ENCODE results near the gene LYG1.
"Not testable (repeated sequence)": the region's sequence is repeated elsewhere in the genome, so short reads cannot be mapped to it uniquely, and the experiment has no call there.

LYG1 gene

GRCh38 chr2:99301097-99301496, at the start of gene LYG1:
TSS of gene LYG1 (minus strand) at chr2:99301197. CDS start at chr2:99295670, 5,527 bp downstream.
- not testable (repeated sequence) for H3K4me3 ChIP-seq (ENCODE audit: low read depth, low read length)

- TF ChIP-seq CTCF (IDR thresholded peaks at IDR 0.05; ENCODE audit: low read depth, low read length), result no peak
Measured at GRCh38 chr2:99350194-99350593, 49.2 kb upstream of the LYG1 start.

GRCh38 chr2:99348173-99348572, 47.2 kb upstream of the LYG1 start:
- H3K4me3 ChIP-seq (ENCODE audit: low read depth, low read length), result no peak overlapping the region
- no peak for TF ChIP-seq CTCF (IDR thresholded peaks at IDR 0.05; ENCODE audit: low read depth, low read length)

More at GRCh38 chr2:99350194-99350593, 49.2 kb upstream of the LYG1 start:
- no peak overlapping the region for H3K4me3 ChIP-seq (ENCODE audit: low read depth, low read length)

- no peak for TF ChIP-seq CTCF (IDR thresholded peaks at IDR 0.05; ENCODE audit: low read depth, low read length)
- H3K4me3 ChIP-seq (ENCODE audit: low read depth, low read length), result no peak overlapping the region
Measured at GRCh38 chr2:99346218-99346617, 45.2 kb upstream of the LYG1 start.

- not testable (repeated sequence) for H3K4me3 ChIP-seq (ENCODE audit: low read depth, low read length)
Measured at GRCh38 chr2:99345446-99345845, 44.4 kb upstream of the LYG1 start.

- no peak for TF ChIP-seq CTCF (IDR thresholded peaks at IDR 0.05; ENCODE audit: low read depth, low read length)
- H3K4me3 ChIP-seq (ENCODE audit: low read depth, low read length), result no peak overlapping the region
Measured at GRCh38 chr2:99342536-99342935, 41.5 kb upstream of the LYG1 start.

- no peak for TF ChIP-seq CTCF (IDR thresholded peaks at IDR 0.05; ENCODE audit: low read depth, low read length)
- H3K4me3 ChIP-seq (ENCODE audit: low read depth, low read length), result no peak overlapping the region
Measured at GRCh38 chr2:99340669-99341236, 39.8 kb upstream of the LYG1 start.

GRCh38 chr2:99338029-99338585, 37.1 kb upstream of the LYG1 start:
- H3K4me3 ChIP-seq (ENCODE audit: low read depth, low read length), result peak overlapping the region; percentile 95
- TF ChIP-seq CTCF (IDR thresholded peaks at IDR 0.05; ENCODE audit: low read depth, low read length), result no peak
